ENCODE measurements around the gene RGPD8. TPM values are rescaled to one million over a fixed set of nuclear protein-coding genes. Genes with fewer than 3 reads are reported as not detected.

Gene RGPD8
- total and polyA plus RNA-seq, 2 of the 13 experiments (the other 11 are each of a cell fraction or from before 2014, with no cell fraction given) = 2.3 to 12.8 TPM

DNA sequence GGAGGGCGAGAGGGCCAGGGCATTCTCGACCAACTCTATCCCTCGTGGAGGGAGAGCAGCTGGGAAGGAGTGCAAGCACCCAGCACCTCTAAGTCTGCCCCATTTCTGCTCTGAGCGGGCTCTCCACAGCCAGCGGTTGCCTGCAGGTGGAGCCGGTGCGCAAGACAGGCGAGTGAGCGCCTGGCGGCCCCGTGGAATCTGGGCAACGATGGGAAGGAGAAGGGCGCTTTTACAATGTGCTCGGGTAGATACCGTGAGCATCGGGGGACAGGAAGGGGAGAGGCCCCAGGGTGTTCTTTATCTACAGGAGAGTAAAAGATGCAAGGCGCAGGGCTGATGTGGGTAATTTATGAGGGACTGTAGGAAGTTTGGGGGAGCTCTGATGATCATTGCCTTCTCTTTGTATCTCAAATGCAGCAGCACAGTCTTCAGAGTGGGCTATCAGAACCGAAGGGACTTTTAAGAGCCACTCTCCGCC, 47.6 kb upstream of the RGPD8 start (continued):
- TF ChIP-seq, protein P1, sequence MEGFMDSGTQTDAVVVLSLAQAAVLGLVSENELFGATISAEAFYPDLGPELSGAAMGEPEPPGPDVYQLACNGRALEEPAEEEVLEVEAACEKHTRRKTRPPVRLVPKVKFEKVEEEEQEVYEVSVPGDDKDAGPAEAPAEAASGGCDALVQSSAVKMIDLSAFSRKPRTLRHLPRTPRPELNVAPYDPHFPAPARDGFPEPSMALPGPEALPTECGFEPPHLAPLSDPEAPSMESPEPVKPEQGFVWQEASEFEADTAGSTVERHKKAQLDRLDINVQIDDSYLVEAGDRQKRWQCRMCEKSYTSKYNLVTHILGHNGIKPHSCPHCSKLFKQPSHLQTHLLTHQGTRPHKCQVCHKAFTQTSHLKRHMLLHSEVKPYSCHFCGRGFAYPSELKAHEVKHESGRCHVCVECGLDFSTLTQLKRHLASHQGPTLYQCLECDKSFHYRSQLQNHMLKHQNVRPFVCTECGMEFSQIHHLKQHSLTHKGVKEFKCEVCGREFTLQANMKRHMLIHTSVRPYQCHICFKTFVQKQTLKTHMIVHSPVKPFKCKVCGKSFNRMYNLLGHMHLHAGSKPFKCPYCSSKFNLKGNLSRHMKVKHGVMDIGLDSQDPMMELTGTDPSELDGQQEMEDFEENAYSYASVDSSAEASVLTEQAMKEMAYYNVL (CRISPR knock-in tag; IDR thresholded peaks at IDR 0.05; ENCODE audit: borderline replicate concordance) = peak; percentile 47; the same call in 1 of the 2 replicates
- no peak; the same call in 1 of the 2 replicates for TF ChIP-seq ZKSCAN8 (CRISPR knock-in tag; IDR thresholded peaks at IDR 0.05; ENCODE audit: borderline replicate concordance)
- peak; percentile 74; the same call in 2 of the 3 replicates for TF ChIP-seq MXI1 (IDR thresholded peaks at IDR 0.05; ENCODE audit: borderline replicate concordance, low read depth, low read length)
- TF ChIP-seq ZNF674 (CRISPR knock-in tag; IDR thresholded peaks at IDR 0.05; ENCODE audit: low read depth) = 0 out of 2 replicates have a peak, but pooled peaks have one; percentile 35
- peak; percentile 66; the same call in 1 of the 2 replicates for TF ChIP-seq ZNF34 (CRISPR knock-in tag; IDR thresholded peaks at IDR 0.05; ENCODE audit: borderline replicate concordance)
- TF ChIP-seq, protein P2, sequence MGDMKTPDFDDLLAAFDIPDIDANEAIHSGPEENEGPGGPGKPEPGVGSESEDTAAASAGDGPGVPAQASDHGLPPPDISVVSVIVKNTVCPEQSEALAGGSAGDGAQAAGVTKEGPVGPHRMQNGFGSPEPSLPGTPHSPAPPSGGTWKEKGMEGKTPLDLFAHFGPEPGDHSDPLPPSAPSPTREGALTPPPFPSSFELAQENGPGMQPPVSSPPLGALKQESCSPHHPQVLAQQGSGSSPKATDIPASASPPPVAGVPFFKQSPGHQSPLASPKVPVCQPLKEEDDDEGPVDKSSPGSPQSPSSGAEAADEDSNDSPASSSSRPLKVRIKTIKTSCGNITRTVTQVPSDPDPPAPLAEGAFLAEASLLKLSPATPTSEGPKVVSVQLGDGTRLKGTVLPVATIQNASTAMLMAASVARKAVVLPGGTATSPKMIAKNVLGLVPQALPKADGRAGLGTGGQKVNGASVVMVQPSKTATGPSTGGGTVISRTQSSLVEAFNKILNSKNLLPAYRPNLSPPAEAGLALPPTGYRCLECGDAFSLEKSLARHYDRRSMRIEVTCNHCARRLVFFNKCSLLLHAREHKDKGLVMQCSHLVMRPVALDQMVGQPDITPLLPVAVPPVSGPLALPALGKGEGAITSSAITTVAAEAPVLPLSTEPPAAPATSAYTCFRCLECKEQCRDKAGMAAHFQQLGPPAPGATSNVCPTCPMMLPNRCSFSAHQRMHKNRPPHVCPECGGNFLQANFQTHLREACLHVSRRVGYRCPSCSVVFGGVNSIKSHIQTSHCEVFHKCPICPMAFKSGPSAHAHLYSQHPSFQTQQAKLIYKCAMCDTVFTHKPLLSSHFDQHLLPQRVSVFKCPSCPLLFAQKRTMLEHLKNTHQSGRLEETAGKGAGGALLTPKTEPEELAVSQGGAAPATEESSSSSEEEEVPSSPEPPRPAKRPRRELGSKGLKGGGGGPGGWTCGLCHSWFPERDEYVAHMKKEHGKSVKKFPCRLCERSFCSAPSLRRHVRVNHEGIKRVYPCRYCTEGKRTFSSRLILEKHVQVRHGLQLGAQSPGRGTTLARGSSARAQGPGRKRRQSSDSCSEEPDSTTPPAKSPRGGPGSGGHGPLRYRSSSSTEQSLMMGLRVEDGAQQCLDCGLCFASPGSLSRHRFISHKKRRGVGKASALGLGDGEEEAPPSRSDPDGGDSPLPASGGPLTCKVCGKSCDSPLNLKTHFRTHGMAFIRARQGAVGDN (CRISPR knock-in tag; IDR thresholded peaks at IDR 0.05) = peak; percentile 89
- peak; percentile 88; the same call in 1 of the 2 replicates for TF ChIP-seq ZNF558 (CRISPR knock-in tag; IDR thresholded peaks at IDR 0.05; ENCODE audit: borderline replicate concordance)
- peak; percentile 37; the same call in 1 of the 2 replicates for TF ChIP-seq ZNF143 (CRISPR knock-in tag; IDR thresholded peaks at IDR 0.05)
- no peak for TF ChIP-seq ATF7 (IDR thresholded peaks at IDR 0.05)
- TF ChIP-seq ATF7 (CRISPR knock-in tag; IDR thresholded peaks at IDR 0.05) = 0 out of 2 replicates have a peak, but pooled peaks have one; percentile 65
- TF ChIP-seq, protein P3, sequence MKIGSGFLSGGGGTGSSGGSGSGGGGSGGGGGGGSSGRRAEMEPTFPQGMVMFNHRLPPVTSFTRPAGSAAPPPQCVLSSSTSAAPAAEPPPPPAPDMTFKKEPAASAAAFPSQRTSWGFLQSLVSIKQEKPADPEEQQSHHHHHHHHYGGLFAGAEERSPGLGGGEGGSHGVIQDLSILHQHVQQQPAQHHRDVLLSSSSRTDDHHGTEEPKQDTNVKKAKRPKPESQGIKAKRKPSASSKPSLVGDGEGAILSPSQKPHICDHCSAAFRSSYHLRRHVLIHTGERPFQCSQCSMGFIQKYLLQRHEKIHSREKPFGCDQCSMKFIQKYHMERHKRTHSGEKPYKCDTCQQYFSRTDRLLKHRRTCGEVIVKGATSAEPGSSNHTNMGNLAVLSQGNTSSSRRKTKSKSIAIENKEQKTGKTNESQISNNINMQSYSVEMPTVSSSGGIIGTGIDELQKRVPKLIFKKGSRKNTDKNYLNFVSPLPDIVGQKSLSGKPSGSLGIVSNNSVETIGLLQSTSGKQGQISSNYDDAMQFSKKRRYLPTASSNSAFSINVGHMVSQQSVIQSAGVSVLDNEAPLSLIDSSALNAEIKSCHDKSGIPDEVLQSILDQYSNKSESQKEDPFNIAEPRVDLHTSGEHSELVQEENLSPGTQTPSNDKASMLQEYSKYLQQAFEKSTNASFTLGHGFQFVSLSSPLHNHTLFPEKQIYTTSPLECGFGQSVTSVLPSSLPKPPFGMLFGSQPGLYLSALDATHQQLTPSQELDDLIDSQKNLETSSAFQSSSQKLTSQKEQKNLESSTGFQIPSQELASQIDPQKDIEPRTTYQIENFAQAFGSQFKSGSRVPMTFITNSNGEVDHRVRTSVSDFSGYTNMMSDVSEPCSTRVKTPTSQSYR (CRISPR knock-in tag; IDR thresholded peaks at IDR 0.05; ENCODE audit: borderline replicate concordance) = no peak
- peak; percentile 12; the same call in 1 of the 2 replicates for TF ChIP-seq GFI1 (CRISPR knock-in tag; IDR thresholded peaks at IDR 0.05; ENCODE audit: borderline replicate concordance)
- 0 out of 2 replicates have a peak, but pooled peaks have one; percentile 45 for TF ChIP-seq ZNF792 (CRISPR knock-in tag; IDR thresholded peaks at IDR 0.05)
- no peak for TF ChIP-seq CREB1 (IDR thresholded peaks at IDR 0.05)
- no peak for TF ChIP-seq CREB1 (CRISPR knock-in tag; IDR thresholded peaks at IDR 0.05)
- TF ChIP-seq, protein P4, sequence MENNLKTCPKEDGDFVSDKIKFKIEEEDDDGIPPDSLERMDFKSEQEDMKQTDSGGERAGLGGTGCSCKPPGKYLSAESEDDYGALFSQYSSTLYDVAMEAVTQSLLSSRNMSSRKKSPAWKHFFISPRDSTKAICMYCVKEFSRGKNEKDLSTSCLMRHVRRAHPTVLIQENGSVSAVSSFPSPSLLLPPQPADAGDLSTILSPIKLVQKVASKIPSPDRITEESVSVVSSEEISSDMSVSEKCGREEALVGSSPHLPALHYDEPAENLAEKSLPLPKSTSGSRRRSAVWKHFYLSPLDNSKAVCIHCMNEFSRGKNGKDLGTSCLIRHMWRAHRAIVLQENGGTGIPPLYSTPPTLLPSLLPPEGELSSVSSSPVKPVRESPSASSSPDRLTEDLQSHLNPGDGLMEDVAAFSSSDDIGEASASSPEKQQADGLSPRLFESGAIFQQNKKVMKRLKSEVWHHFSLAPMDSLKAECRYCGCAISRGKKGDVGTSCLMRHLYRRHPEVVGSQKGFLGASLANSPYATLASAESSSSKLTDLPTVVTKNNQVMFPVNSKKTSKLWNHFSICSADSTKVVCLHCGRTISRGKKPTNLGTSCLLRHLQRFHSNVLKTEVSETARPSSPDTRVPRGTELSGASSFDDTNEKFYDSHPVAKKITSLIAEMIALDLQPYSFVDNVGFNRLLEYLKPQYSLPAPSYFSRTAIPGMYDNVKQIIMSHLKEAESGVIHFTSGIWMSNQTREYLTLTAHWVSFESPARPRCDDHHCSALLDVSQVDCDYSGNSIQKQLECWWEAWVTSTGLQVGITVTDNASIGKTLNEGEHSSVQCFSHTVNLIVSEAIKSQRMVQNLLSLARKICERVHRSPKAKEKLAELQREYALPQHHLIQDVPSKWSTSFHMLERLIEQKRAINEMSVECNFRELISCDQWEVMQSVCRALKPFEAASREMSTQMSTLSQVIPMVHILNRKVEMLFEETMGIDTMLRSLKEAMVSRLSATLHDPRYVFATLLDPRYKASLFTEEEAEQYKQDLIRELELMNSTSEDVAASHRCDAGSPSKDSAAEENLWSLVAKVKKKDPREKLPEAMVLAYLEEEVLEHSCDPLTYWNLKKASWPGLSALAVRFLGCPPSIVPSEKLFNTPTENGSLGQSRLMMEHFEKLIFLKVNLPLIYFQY (CRISPR knock-in tag; IDR thresholded peaks at IDR 0.05; ENCODE audit: borderline replicate concordance) = peak; percentile 74; the same call in 1 of the 2 replicates
- peak; percentile 32; the same call in 1 of the 2 replicates for TF ChIP-seq PHF8 (CRISPR knock-in tag; IDR thresholded peaks at IDR 0.05)

All from HepG2 (cell line).